Activated CD8-positive, alpha-beta memory T cell treated with anti-CD3 and anti-CD28 coated beads for 24 hours (primary cell): ENCODE results near the gene PGBD5.

Source experiments
- DNase-seq: peaks from one replicate; pipeline ENCODE4 v3.0.0-alpha.2; 2020

Gene PGBD5

GRCh38 chr1:230320804-230321203 is 105.3 kb downstream of the PGBD5 start:
- DNase-seq = no peak

GRCh38 chr1:230319014-230319747 is 107.0 kb downstream of the PGBD5 start:
- DNase-seq = no peak

DNA sequence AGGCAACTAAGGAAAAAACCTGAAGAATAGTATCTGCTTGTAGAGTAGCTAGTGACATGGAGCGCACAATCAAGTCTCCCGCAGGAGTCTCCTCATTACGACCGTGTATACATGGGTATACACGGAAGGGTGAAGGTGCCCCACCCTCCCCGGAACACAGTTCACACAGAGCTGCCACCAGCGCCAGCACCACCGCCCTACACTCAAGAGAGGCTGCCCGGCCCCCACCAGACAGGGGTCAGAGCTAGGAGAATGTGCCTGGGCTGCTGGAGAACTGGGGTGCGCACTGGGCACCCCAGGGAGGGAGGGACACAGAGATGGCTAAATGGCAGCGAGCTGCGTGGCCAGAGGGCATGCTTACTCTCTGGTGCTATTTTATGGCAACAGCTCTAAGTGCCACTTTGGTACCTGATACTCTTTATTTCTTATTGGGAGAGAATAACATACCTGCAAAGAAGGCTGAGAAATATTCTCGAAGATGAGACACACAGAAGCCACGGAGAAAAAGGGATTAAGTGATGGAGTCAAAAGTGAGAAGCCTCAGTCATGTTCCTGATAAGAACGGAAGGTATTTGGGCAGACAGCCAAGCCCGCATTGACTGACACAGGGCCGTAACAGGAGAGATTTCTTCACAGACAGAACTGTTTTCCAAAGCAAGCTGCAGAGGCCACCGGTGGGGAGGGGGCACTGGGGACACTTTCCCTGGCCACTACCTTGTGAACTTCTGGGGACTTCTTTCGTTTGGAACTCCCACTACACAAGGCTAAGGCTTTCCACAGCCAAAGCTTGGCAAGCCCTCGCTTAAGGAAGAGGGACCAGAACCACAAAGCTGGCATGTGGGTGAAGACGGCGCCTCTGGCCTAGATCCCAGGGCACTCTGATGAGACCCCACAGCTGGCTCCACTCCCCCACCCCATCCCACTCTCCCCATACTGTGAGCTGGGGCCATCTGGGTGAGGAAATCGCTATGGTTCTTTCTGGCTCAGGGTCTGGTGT is 108.0 kb downstream of the PGBD5 start:
- no peak for DNase-seq

DNA sequence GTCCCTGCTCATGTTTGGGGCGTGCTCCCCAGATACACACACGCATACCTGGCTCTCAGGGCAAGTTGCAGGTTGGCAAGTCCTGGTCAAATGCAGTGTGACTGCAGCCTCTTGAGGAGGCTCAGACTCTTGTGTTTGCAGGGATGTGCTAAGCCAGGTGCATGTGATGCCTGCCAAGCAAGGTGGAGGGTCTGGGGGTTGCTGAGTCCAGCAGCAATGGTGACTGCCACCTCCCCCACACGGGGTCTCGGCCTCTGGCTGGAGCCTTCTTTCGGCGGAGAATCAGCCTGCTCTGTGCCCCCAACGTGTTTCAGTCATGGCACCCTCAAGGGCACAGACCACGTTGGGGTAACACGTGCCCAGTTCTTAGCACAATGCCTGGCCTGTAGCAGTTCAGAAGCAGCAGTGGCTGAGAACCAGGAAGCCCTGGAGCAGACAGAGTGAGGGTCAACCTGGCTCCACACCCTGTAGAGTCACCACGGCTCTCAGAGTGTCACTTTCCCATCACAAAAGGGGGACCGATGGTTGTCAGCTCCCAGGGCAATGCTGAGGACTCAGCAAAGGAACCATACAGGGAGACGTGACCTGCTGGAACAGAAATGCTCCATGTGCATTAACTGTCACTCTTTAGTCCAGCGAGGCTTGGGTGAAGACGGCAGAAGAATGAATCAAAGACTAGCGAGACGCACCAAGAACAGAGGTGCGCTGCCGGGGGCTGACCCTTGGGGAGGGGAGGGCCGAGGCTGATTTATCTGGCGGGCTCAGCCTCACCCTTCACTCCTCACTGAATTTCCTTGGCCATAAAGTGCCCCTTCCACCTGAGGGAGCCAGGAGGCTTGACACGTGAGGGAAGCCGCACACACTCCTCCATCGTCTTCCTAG is 109.0 kb downstream of the PGBD5 start:
- DNase-seq = no peak

- no peak for DNase-seq
These were observed 111.0 kb downstream of the PGBD5 start for GRCh38 chr1:230315099-230315498.

- no peak for DNase-seq
These were observed 112.0 kb downstream of the PGBD5 start for GRCh38 chr1:230314142-230314470.

GRCh38 chr1:230313453-230314141 is 112.5 kb downstream of the PGBD5 start:
- DNase-seq = no peak

GRCh38 chr1:230312676-230313075 is 113.5 kb downstream of the PGBD5 start:
- no peak for DNase-seq

- peak; percentile 88 for DNase-seq
These were observed 115.6 kb downstream of the PGBD5 start for GRCh38 chr1:230310381-230311163.

DNA sequence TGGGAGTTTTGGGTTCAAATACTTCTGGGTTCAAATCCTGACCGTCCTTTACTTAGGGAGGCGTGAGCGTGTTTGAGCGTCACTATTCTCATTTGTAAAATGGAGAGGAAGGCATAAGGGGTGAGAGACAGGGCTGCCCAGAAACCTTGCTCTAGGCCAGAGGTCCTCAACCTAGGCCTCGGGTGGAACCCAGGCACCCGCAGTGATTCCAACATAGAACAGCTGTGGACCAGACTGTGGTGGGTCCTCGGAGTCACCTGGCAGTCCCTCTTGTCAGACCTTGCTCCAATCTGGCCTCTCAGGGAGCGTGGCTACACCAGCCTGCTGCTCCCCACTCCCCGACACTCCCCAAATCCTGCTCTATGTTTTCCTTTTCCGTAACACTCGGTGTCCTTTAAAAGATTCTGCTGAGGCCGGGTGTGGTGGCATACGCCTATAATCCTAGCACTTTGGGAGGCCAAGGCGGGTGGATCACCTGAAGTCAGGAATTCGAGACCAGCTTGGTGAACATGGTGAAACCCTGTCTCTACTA is 116.4 kb downstream of the PGBD5 start:
- DNase-seq = no peak

DNA sequence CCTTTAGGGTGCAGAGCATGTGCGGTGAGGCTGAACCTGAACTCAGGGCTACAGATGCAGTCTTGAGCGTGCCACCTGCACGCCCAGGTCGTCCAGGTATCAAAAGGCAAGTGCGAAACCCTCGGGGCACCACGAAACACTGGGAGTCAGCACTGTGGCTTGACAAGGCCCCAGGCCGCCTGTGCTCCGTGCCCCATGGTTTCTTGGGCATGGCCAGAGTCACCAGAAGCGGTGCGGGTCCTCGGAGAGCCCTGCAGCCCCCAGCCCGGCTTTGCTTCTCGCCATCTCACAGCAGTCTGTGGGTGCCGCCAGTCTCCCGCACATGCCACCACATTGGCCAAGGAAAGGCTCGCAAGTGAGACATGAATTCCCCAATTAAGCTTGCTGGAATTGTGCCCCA is 117.3 kb downstream of the PGBD5 start:
- DNase-seq = no peak

DNA sequence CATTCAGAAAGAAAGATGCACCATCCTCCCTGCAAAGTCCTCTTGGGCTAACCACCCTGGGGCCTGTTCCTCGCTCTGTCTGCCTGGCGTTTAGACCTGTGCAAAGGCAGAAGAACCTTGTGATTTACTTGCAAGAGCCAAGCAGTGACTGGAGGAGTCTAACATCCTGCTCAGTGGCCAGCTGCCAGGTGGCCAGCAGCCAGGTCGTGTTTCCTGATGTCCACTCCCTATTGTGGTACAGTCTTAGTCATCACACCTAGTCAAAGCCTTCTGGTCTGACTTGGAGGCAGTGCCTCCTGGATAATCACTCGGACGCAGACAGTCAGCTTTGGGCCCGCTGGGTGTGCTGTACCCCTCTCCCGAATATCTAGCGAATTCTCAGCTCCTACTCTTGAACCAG is 118.1 kb downstream of the PGBD5 start:
- DNase-seq = no peak

DNA sequence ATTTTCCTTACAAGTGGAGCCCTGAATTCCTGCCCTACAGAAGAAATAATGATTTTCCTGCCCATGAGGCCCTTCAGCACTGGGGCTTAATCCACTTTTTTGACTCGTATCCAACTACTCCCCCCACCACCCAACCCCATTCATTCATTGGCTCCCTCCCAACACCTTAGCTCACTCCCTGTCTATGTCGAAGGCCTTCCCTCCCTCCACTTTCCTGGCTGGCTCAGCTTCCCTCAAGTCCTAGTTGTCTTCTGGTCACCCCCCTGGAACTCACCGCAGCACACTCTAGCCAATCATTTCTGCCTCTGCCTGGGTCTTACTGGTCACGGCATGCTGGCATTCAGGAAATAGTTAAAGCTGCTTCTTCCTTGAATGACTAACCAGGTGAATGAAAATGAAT is 118.9 kb downstream of the PGBD5 start:
- DNase-seq = no peak

DNA sequence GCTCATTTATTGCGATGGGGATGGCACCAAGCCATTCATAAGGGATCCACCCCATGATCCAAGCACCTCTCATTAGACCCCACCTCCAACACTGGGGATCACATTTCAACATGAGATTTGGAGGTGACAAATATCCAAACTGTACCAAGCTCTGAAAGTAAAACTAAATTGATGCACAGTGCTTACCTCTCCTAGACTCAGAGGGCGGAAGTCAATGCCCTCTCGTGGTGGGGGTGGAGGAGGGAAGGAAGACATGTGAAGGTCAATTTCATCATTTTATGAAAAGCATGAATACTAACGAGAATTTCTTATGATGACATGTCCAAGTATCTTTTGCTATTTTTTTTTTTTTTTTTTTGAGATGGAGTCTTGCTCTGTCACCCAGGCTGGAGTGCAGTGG is 120.0 kb downstream of the PGBD5 start:
- no peak for DNase-seq

DNA sequence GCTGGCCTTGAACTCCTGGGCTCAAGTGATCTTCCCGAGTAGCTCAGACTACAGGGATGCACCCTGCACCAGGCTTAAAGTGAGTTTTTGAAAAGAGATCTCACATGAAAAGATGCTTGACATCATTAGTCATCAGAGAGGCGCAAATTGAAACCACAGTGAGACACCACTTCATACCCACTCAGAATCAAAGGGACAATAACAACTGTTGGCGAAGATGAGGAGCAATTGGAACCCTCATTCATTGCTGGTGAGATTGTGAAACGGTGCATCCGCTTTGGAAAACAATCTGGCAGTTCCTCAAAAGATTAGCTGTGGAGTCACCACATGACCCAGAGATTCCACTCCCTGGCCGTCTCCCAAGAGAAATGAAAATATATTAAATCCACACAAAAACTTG is 122.3 kb downstream of the PGBD5 start:
- DNase-seq = no peak

GRCh38 chr1:230303069-230303468 is 123.1 kb downstream of the PGBD5 start:
- no peak for DNase-seq

DNA sequence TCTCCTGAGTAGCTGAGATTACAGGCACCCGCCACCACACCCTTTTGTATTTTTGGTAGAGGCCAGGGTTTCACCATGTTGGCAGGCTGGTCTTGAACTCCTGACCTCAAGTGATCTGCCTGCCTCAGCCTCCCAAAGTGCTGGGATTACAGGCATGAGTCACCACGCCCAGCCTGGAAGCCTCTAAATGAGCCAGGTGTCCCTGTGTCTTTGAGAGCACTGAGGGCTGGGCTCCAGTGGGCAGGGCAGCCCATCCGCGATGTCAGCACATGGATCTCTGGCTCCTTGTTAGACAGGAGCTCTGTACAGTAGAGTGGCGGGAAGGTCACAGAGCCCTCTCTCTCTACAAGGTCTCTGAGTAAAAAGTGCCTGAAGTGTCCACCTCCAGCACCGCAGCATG is 124.3 kb downstream of the PGBD5 start:
- DNase-seq = no peak

GRCh38 chr1:230301322-230301721 is 124.8 kb downstream of the PGBD5 start:
- DNase-seq = no peak

GRCh38 chr1:230300322-230301301 is 125.5 kb downstream of the PGBD5 start:
- DNase-seq = no peak
